SK-N-SH treated with all-trans-retinoic acid at 6 μM for 48 hours (cell line): ENCODE data around the gene CDH26.

Experiments
- ATAC-seq: fragments of 200-7000 bp; cut with Tn5 transposase; 3 replicates; pipeline ENCODE4 v1.9.1; 2020; ENCODE audit warnings: mild to moderate bottlenecking, moderate library complexity
- ARNTL ChIP-seq: fragments of 450-650 bp; formaldehyde crosslinking; IDR thresholded peaks from 2 replicates; pipeline ENCODE4 v1.5.0; 2020; ENCODE audit warnings: low read depth, mild to moderate bottlenecking, moderate library complexity, borderline replicate concordance
- BACH2 ChIP-seq: fragments of 250-450 bp; sonication (Bioruptor Pico); IDR thresholded peaks from 2 replicates; pipeline ENCODE4 v1.9.0; 2021; ENCODE audit warnings: mild to moderate bottlenecking, borderline replicate concordance
- CSDC2 ChIP-seq: fragments of 250-450 bp; sonication (Bioruptor Pico); IDR thresholded peaks from 2 replicates; pipeline ENCODE4 v1.5.0; 2020; ENCODE audit warnings: mild to moderate bottlenecking, moderate library complexity
- CSRNP3 ChIP-seq: fragments of 250-450 bp; sonication (Bioruptor Pico); IDR thresholded peaks from 2 replicates; pipeline ENCODE4 v1.5.1; 2021; ENCODE audit warnings: mild to moderate bottlenecking, moderate library complexity
- ESRRG ChIP-seq: fragments of 250-450 bp; sonication (Bioruptor Pico); IDR thresholded peaks from 2 replicates; pipeline ENCODE4 v1.6.1; 2021; ENCODE audit warnings: mild to moderate bottlenecking
- ISL1 ChIP-seq: fragments of 250-450 bp; sonication (Bioruptor Pico); IDR thresholded peaks from 2 replicates; pipeline ENCODE4 v2.1.2; 2022; ENCODE audit warnings: mild to moderate bottlenecking, moderate library complexity
- OSR1 ChIP-seq: fragments of 250-450 bp; sonication (Bioruptor Pico); IDR thresholded peaks from 2 replicates; pipeline ENCODE4 v1.8.0; 2022; ENCODE audit warnings: moderate library complexity, mild to moderate bottlenecking, inconsistent platforms
- PPARA ChIP-seq: fragments of 250-450 bp; sonication (Bioruptor Pico); IDR thresholded peaks from 2 replicates; pipeline ENCODE4 v1.5.0; 2020; ENCODE audit warnings: mild to moderate bottlenecking, borderline replicate concordance
- RARB ChIP-seq: fragments of 250-450 bp; sonication (Bioruptor Pico); IDR thresholded peaks from 2 replicates; pipeline ENCODE4 v1.8.0; 2021; ENCODE audit warnings: mild to moderate bottlenecking, moderate library complexity
- SNAI2 ChIP-seq: fragments of 250-450 bp; sonication (Bioruptor Pico); IDR thresholded peaks from 2 replicates; pipeline ENCODE4 v1.5.0; 2020; ENCODE audit warnings: mild to moderate bottlenecking, moderate library complexity
- TCF4 ChIP-seq: fragments of 250-450 bp; sonication (Bioruptor Pico); IDR thresholded peaks from 2 replicates; pipeline ENCODE4 v1.8.0; 2021; ENCODE audit warnings: mild to moderate bottlenecking, moderate library complexity, borderline replicate concordance
- TOX ChIP-seq: fragments of 250-450 bp; sonication (Bioruptor Pico); IDR thresholded peaks from 2 replicates; pipeline ENCODE4 v1.8.0; 2021; ENCODE audit warnings: mild to moderate bottlenecking, moderate library complexity, borderline replicate concordance
- TSHZ2 ChIP-seq: fragments of 250-450 bp; sonication (Bioruptor Pico); IDR thresholded peaks from 2 replicates; pipeline ENCODE4 v1.5.0; 2020; ENCODE audit warnings: mild to moderate bottlenecking, moderate library complexity
- ZC3H10 ChIP-seq: fragments of 250-450 bp; sonication (Bioruptor Pico); IDR thresholded peaks from 2 replicates; pipeline ENCODE4 v1.5.1; 2021; ENCODE audit warnings: mild to moderate bottlenecking, moderate library complexity
- ZFP30 ChIP-seq: fragments of 450-650 bp; formaldehyde crosslinking; IDR thresholded peaks from 2 replicates; pipeline ENCODE4 v1.5.0; 2022; ENCODE audit warnings: mild to moderate bottlenecking, moderate library complexity
- ZNF565 ChIP-seq: fragments of 450-650 bp; formaldehyde crosslinking; conservative IDR thresholded peaks from 2 replicates; pipeline ENCODE4 v1.5.0; 2020; ENCODE audit warnings: low read depth, mild to moderate bottlenecking, moderate library complexity
- ZNF70 ChIP-seq: fragments of 450-650 bp; formaldehyde crosslinking; IDR thresholded peaks from 2 replicates; pipeline ENCODE4 v1.5.0; 2020; ENCODE audit warnings: mild to moderate bottlenecking, moderate library complexity
- TF ChIP-seq, protein P1 (sequence below): fragments of 250-450 bp; sonication (Bioruptor Pico); IDR thresholded peaks from 2 replicates; pipeline ENCODE4 v1.8.0; 2020; ENCODE audit warnings: mild to moderate bottlenecking, moderate library complexity, borderline replicate concordance
- TF ChIP-seq, protein P2 (sequence below): fragments of 250-450 bp; sonication (Bioruptor Pico); IDR thresholded peaks from 2 replicates; pipeline ENCODE4 v1.5.1; 2020; ENCODE audit warnings: low read depth, mild to moderate bottlenecking, moderate library complexity
- TF ChIP-seq, protein P3 (sequence below): fragments of 250-450 bp; sonication (Bioruptor Pico); IDR thresholded peaks from 2 replicates; pipeline ENCODE4 v1.8.0; 2021; ENCODE audit warnings: low read depth, mild to moderate bottlenecking, moderate library complexity, borderline replicate concordance

The CDH26 gene

GRCh38 chr20:59945175-59945574 is 13.0 kb upstream of the CDH26 start:
- TF ChIP-seq ARNTL (CRISPR knock-in tag), result no peak
- TF ChIP-seq, protein P1, sequence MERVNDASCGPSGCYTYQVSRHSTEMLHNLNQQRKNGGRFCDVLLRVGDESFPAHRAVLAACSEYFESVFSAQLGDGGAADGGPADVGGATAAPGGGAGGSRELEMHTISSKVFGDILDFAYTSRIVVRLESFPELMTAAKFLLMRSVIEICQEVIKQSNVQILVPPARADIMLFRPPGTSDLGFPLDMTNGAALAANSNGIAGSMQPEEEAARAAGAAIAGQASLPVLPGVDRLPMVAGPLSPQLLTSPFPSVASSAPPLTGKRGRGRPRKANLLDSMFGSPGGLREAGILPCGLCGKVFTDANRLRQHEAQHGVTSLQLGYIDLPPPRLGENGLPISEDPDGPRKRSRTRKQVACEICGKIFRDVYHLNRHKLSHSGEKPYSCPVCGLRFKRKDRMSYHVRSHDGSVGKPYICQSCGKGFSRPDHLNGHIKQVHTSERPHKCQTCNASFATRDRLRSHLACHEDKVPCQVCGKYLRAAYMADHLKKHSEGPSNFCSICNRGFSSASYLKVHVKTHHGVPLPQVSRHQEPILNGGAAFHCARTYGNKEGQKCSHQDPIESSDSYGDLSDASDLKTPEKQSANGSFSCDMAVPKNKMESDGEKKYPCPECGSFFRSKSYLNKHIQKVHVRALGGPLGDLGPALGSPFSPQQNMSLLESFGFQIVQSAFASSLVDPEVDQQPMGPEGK (CRISPR knock-in tag), result no peak
- TF ChIP-seq CSDC2, result no peak
- no peak for TF ChIP-seq SNAI2
- no peak for TF ChIP-seq TCF4
- TF ChIP-seq ZNF70 (CRISPR knock-in tag), result no peak
- TF ChIP-seq BACH2 (CRISPR knock-in tag), result no peak
- no peak for TF ChIP-seq ZC3H10 (CRISPR knock-in tag)
- no peak for TF ChIP-seq ZNF565 (CRISPR knock-in tag)
- TF ChIP-seq TSHZ2 (CRISPR knock-in tag), result no peak
- TF ChIP-seq TOX (CRISPR knock-in tag), result no peak
- no peak for TF ChIP-seq RARB (CRISPR knock-in tag)
- no peak for TF ChIP-seq CSRNP3 (CRISPR knock-in tag)

DNA sequence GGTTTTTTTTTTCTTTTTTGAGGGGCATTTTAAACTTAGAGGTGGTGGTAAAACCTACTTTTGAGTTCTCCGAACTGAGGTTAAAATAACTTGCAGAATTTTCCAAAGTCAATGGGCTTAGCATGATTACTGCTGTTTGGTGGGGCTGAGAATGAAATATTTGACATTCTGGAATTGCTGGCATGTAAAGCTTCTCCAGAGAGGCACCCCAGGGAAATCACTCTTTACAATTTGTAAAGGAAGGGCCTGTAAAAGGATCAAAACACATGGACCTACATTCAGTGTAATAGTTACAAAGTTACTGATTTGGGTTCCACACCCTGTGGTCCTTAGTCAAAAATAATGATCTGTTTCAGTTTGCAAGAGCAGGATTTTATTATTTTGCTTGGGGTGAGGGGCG is 12.5 kb upstream of the CDH26 start:
- no peak for ATAC-seq
- TF ChIP-seq BACH2 (CRISPR knock-in tag) (no peak), TSHZ2 (CRISPR knock-in tag) (no peak), RARB (CRISPR knock-in tag) (no peak), ZNF70 (CRISPR knock-in tag) (no peak), ESRRG (CRISPR knock-in tag) (no peak), OSR1 (CRISPR knock-in tag) (no peak), PPARA (no peak), TCF4 (no peak), SNAI2 (no peak), CSRNP3 (CRISPR knock-in tag) (no peak), TOX (CRISPR knock-in tag) (no peak), CSDC2 (no peak)
- TF ChIP-seq, protein P2, sequence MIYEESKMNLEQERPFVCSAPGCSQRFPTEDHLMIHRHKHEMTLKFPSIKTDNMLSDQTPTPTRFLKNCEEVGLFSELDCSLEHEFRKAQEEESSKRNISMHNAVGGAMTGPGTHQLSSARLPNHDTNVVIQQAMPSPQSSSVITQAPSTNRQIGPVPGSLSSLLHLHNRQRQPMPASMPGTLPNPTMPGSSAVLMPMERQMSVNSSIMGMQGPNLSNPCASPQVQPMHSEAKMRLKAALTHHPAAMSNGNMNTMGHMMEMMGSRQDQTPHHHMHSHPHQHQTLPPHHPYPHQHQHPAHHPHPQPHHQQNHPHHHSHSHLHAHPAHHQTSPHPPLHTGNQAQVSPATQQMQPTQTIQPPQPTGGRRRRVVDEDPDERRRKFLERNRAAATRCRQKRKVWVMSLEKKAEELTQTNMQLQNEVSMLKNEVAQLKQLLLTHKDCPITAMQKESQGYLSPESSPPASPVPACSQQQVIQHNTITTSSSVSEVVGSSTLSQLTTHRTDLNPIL, result no peak

More at GRCh38 chr20:59945175-59945574, 13.0 kb upstream of the CDH26 start:
- no peak for ATAC-seq

DNA sequence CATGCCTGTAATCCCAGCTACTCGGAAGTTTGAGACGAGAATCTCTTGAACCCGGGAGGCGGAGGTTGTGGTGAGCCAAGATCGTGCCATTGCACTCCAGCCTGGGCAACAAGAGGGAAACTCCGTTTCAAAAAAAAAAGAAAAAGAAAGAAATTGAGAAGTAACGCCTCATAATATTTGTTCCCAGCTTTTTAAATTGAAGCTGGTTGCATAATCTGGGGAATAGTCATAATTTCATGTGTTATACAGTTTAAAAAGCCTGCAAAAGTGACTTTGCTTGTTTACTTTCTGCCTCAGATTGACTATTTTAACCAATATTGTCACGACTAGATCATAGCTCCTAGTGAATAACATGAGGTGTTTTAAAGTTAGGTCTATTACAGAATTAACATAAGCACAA is 10.8 kb upstream of the CDH26 start:
- no peak for ATAC-seq
- TF ChIP-seq ZNF565 (CRISPR knock-in tag) (no peak), ZNF70 (CRISPR knock-in tag) (no peak), CSRNP3 (CRISPR knock-in tag) (no peak), ZFP30 (CRISPR knock-in tag) (no peak), ZC3H10 (CRISPR knock-in tag) (no peak), RARB (CRISPR knock-in tag) (no peak), ISL1 (CRISPR knock-in tag) (no peak), BACH2 (CRISPR knock-in tag) (no peak)
- TF ChIP-seq, protein P3, sequence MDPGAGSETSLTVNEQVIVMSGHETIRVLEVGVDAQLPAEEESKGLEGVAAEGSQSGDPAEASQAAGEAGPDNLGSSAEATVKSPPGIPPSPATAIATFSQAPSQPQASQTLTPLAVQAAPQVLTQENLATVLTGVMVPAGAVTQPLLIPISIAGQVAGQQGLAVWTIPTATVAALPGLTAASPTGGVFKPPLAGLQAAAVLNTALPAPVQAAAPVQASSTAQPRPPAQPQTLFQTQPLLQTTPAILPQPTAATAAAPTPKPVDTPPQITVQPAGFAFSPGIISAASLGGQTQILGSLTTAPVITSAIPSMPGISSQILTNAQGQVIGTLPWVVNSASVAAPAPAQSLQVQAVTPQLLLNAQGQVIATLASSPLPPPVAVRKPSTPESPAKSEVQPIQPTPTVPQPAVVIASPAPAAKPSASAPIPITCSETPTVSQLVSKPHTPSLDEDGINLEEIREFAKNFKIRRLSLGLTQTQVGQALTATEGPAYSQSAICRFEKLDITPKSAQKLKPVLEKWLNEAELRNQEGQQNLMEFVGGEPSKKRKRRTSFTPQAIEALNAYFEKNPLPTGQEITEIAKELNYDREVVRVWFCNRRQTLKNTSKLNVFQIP, result no peak
- TF ChIP-seq, protein P2, result no peak
